ENCODE data around the gene RELN. TPM values are rescaled to one million over a fixed set of nuclear protein-coding genes. Genes with fewer than 3 reads are reported as not detected.
"Not testable (repeated sequence)": the region's sequence is repeated elsewhere in the genome, so short reads cannot be mapped to it uniquely, and the experiment has no call there.

Gene RELN
- total RNA-seq, 2 donors from 2014 or later, result 3.9 to 8.5 TPM

DNA sequence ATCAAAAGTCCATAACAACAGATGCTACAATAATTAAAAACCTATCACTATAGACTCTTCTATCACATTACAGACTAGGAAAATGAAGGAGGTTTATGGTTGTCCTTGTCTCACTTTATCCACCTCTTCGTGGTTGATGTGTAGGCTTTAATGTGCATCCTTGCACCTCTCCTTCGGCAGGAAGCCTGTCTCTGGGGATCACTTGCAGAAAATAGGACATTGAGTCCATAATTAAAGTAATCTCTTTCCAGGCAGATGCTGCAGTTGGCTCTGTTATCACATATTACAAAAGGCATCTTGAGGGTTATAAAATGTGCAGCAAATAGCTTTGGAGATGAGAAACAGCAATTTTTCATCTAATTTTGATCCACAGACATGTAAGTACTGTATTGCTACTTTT, 168.4 kb downstream of the RELN start:
- Mint-ChIP-seq H3K36me3 (ENCODE audit: low read depth) (no peaks in the 10 kb centered on the region), H3K4me1 (peaks cover 3% of the 10 kb centered on the region), H3K27ac (no peak overlapping the region), H3K9me3 (peaks cover 9% of the 10 kb centered on the region), H3K4me3 (no peak overlapping the region), H3K27me3 (ENCODE audit: insufficient read depth) (no peaks in the 10 kb centered on the region)
- no peaks in the 10 kb centered on the region for H3K36me3 ChIP-seq (ENCODE audit: control insufficient read depth, insufficient read depth, low read length)
- H3K27me3 ChIP-seq (ENCODE audit: control insufficient read depth, insufficient read depth, low read length, poor library complexity, severe bottlenecking), result no peaks in the 10 kb centered on the region
- no peak overlapping the region for H3K27ac ChIP-seq (ENCODE audit: low read depth, low read length)
- no peak for DNase-seq
- 88 to 93% methylated on average over 2 of the region's 2 CpGs for WGBS, 2 experiments (ENCODE audit: insufficient coverage in 1 of 2, insufficient read length in 1 of 2)
- TF ChIP-seq, protein P1, sequence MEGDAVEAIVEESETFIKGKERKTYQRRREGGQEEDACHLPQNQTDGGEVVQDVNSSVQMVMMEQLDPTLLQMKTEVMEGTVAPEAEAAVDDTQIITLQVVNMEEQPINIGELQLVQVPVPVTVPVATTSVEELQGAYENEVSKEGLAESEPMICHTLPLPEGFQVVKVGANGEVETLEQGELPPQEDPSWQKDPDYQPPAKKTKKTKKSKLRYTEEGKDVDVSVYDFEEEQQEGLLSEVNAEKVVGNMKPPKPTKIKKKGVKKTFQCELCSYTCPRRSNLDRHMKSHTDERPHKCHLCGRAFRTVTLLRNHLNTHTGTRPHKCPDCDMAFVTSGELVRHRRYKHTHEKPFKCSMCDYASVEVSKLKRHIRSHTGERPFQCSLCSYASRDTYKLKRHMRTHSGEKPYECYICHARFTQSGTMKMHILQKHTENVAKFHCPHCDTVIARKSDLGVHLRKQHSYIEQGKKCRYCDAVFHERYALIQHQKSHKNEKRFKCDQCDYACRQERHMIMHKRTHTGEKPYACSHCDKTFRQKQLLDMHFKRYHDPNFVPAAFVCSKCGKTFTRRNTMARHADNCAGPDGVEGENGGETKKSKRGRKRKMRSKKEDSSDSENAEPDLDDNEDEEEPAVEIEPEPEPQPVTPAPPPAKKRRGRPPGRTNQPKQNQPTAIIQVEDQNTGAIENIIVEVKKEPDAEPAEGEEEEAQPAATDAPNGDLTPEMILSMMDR (conservative IDR thresholded peaks at IDR 0.05), result no peak
- no peak overlapping the region for H3K9ac ChIP-seq (ENCODE audit: extremely low read depth, low read length, poor library complexity, severe bottlenecking)
- H3K9me3 ChIP-seq (ENCODE audit: control insufficient read depth, low read length), result peaks cover 9% of the 10 kb centered on the region
- no peaks in the 10 kb centered on the region for H3K4me1 ChIP-seq (ENCODE audit: control insufficient read depth, insufficient read depth, low read length)
- no peak overlapping the region for H3K4me3 ChIP-seq (ENCODE audit: low read length)

DNA sequence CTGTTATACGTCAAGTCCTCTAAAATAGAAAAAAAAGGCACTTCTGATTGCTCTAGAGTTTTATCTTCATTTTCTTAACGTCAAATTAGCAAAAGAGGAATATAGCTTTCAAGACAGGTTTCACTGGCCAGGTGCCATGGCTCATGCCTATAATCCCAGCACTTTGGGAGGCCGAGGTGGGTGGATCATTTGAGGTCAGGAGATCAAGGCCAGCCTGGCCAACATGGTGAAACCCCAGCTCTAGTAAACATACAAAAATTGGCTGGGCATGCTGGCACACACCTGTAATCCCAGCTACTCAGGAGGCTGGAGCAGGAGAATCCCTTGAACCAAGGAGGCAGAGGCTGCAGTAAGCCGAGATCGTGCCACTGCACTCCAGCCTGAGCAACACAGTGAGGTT, 173.5 kb downstream of the RELN start:
- not testable (repeated sequence) for H3K4me3 Mint-ChIP-seq; H3K4me1 ChIP-seq (ENCODE audit: control insufficient read depth, insufficient read depth, low read length); H3K9me3 ChIP-seq (ENCODE audit: control insufficient read depth, low read length); DNase-seq; H3K9me3 Mint-ChIP-seq; H3K27ac ChIP-seq (ENCODE audit: low read depth, low read length); H3K36me3 Mint-ChIP-seq (ENCODE audit: low read depth); H3K36me3 ChIP-seq (ENCODE audit: control insufficient read depth, insufficient read depth, low read length); H3K27me3 Mint-ChIP-seq (ENCODE audit: insufficient read depth); H3K27ac Mint-ChIP-seq; H3K9ac ChIP-seq (ENCODE audit: extremely low read depth, low read length, poor library complexity, severe bottlenecking); H3K4me1 Mint-ChIP-seq; H3K4me3 ChIP-seq (ENCODE audit: low read length)
- WGBS, 2 experiments (ENCODE audit: insufficient coverage in 1 of 2, insufficient read length in 1 of 2), result 92 to 95% methylated on average over 3 to 5 of the region's 5 CpGs
- peaks cover 26% of the 10 kb centered on the region for H3K27me3 ChIP-seq (ENCODE audit: control insufficient read depth, insufficient read depth, low read length, poor library complexity, severe bottlenecking)

DNA sequence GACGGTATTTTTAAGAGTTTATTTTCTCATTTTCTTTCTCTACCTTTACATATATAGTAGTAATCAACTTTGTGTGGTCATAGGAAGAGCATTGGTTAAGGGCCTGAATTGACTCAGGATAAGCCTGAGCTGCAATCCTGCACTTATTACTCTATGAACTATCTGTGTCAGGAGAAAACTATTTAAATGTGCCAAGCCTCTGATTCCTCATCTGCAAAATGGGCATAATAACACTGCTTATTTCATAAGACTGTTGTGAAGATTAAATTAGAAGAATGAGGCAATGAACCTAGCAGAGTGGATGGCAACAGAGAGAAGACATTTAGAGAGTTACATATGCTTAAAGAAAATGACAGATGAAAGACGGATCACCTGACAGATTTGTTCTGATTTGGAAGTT, 175.5 kb downstream of the RELN start:
- Histone ChIP-seq H3K36me3 (ENCODE audit: control insufficient read depth, insufficient read depth, low read length) (no peaks in the 10 kb centered on the region), H3K27me3 (ENCODE audit: control insufficient read depth, insufficient read depth, low read length, poor library complexity, severe bottlenecking) (peaks cover 26% of the 10 kb centered on the region), H3K4me3 (ENCODE audit: low read length) (no peak overlapping the region), H3K9ac (ENCODE audit: extremely low read depth, low read length, poor library complexity, severe bottlenecking) (no peak overlapping the region), H3K4me1 (ENCODE audit: control insufficient read depth, insufficient read depth, low read length) (no peaks in the 10 kb centered on the region), H3K27ac (ENCODE audit: low read depth, low read length) (no peak overlapping the region), H3K9me3 (ENCODE audit: control insufficient read depth, low read length) (no peaks in the 10 kb centered on the region)
- 94 to 100% methylated on average over 1 to 2 of the region's 2 CpGs for WGBS, 2 experiments (ENCODE audit: insufficient coverage in 1 of 2, insufficient read length in 1 of 2)
- H3K4me1 Mint-ChIP-seq, result peaks cover 13% of the 10 kb centered on the region
- H3K4me3 Mint-ChIP-seq, result no peak overlapping the region
- TF ChIP-seq, protein P1 (conservative IDR thresholded peaks at IDR 0.05), result no peak
- H3K27me3 Mint-ChIP-seq (ENCODE audit: insufficient read depth), result no peaks in the 10 kb centered on the region
- H3K27ac Mint-ChIP-seq, result no peak overlapping the region
- H3K9me3 Mint-ChIP-seq, result no peaks in the 10 kb centered on the region
- DNase-seq, result no peak
- no peaks in the 10 kb centered on the region for H3K36me3 Mint-ChIP-seq (ENCODE audit: low read depth)

DNA sequence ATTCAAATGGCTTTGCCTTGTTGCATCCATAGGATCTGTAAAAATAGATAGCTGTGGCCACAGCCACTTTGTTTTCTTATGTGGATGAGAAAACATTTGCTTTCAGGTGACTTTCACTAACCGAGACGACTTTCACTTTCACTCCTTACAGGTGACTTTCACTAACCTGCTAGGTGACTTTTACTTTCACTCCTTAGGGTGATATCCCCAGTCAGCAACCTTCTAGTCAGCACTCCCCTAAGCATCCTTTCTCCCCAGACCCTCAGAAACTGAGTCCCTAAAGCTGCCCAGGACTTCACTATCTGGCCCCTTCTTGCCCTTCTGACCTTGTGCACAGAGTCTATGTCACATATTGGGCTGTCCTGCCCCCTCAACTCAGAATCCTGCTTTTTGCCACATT, 177.5 kb downstream of the RELN start:
- no peak for DNase-seq
- no peaks in the 10 kb centered on the region for H3K9me3 ChIP-seq (ENCODE audit: control insufficient read depth, low read length)
- no peak overlapping the region for H3K4me3 ChIP-seq (ENCODE audit: low read length)
- Mint-ChIP-seq H3K4me1 (peaks cover 14% of the 10 kb centered on the region), H3K9me3 (no peaks in the 10 kb centered on the region), H3K4me3 (no peak overlapping the region), H3K27ac (no peak overlapping the region), H3K27me3 (ENCODE audit: insufficient read depth) (no peaks in the 10 kb centered on the region), H3K36me3 (ENCODE audit: low read depth) (no peaks in the 10 kb centered on the region)
- H3K9ac ChIP-seq (ENCODE audit: extremely low read depth, low read length, poor library complexity, severe bottlenecking), result no peak overlapping the region
- H3K36me3 ChIP-seq (ENCODE audit: control insufficient read depth, insufficient read depth, low read length), result no peaks in the 10 kb centered on the region
- TF ChIP-seq, protein P1 (conservative IDR thresholded peaks at IDR 0.05), result no peak
- H3K27ac ChIP-seq (ENCODE audit: low read depth, low read length), result no peak overlapping the region
- peaks cover 26% of the 10 kb centered on the region for H3K27me3 ChIP-seq (ENCODE audit: control insufficient read depth, insufficient read depth, low read length, poor library complexity, severe bottlenecking)
- 89 to 100% methylated on average over 2 of the region's 2 CpGs for WGBS, 2 experiments (ENCODE audit: insufficient coverage in 1 of 2, insufficient read length in 1 of 2)
- no peaks in the 10 kb centered on the region for H3K4me1 ChIP-seq (ENCODE audit: control insufficient read depth, insufficient read depth, low read length)

Data from endodermal cell (in vitro differentiated cells).